ENCODE measurements around the gene HBE1. TPM values are rescaled to one million over a fixed set of nuclear protein-coding genes. Genes with fewer than 3 reads are reported as not detected.
"Not testable (repeated sequence)": the region's sequence is repeated elsewhere in the genome, so short reads cannot be mapped to it uniquely, and the experiment has no call there.

The HBE1 gene
- total RNA-seq, 1 donor from 2014 or later: not detected

DNA sequence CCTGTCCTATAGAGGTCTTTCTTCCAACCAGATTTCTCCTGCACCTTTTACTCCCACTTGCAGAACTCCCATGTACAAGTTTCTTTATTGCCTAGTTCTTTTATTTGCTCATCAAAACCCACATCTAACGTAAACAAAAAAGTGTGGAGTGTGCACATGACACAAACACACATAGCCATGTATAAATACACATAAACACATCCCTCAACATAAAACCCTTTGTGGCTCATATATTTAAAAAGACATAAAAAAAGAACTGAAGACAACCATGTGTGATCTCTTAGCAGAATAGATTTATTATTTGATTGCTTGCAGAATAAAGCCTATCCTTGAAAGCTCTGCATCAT lies 16.9 kb downstream of the HBE1 start:
- TF ChIP-seq CTCF (IDR thresholded peaks at IDR 0.05; ENCODE audit: insufficient read depth, low read length, poor library complexity, severe bottlenecking): no peak
- Histone ChIP-seq H3K36me3 (ENCODE audit: control insufficient read depth, insufficient read depth, low read length) (no peaks in the 10 kb centered on the region), H3K4me3 (ENCODE audit: low read depth, low read length) (no peak overlapping the region), H3K27me3 (ENCODE audit: control insufficient read depth, insufficient read depth, low read length) (no peaks in the 10 kb centered on the region)
- no peak for DNase-seq (ENCODE audit: low read depth)

GRCh38 chr11:5252192-5252918 lies 17.4 kb downstream of the HBE1 start:
- no peak for TF ChIP-seq CTCF (IDR thresholded peaks at IDR 0.05; ENCODE audit: insufficient read depth, low read length, poor library complexity, severe bottlenecking)
- Histone ChIP-seq H3K4me3 (ENCODE audit: low read depth, low read length) (no peak overlapping the region), H3K27me3 (ENCODE audit: control insufficient read depth, insufficient read depth, low read length) (no peaks in the 10 kb centered on the region), H3K36me3 (ENCODE audit: control insufficient read depth, insufficient read depth, low read length) (no peaks in the 10 kb centered on the region)
- no peak for DNase-seq (ENCODE audit: low read depth)

GRCh38 chr11:5251746-5252145 lies 18.0 kb downstream of the HBE1 start:
- TF ChIP-seq CTCF (IDR thresholded peaks at IDR 0.05; ENCODE audit: insufficient read depth, low read length, poor library complexity, severe bottlenecking): no peak
- no peaks in the 10 kb centered on the region for H3K36me3 ChIP-seq (ENCODE audit: control insufficient read depth, insufficient read depth, low read length)

DNA sequence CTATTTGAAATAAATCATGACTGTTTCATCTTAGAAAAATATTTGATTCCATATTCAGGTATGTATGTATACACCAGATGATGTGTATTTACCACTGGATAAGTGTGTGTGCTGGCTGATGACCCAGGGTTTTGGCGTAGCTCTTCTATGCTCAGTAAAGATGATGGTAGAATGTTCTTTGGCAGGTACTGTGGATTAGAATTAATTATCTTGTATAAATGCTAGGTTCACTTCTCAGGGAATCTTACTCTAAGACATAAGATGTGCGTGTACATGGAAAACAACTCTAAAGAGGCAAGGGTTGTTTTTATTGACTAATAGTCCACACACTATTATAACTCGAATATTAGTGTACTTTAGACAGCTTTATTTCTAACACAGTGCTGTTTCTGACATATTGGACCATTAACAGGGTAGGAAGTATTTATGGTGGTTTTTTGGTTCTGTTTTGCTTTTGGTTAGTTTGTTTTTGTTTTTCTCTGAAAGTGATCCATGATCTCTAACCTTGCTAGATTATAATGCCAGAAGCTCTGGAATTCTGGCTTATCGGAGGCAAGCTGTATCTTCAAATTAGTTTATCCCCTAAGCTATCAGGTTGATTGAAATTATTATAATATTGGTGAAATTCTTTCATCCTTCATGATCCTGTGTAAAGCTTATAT lies 19.1 kb downstream of the HBE1 start:
- no peak for TF ChIP-seq CTCF (IDR thresholded peaks at IDR 0.05; ENCODE audit: insufficient read depth, low read length, poor library complexity, severe bottlenecking)
- DNase-seq (ENCODE audit: low read depth): no peak
- Histone ChIP-seq H3K4me3 (ENCODE audit: low read depth, low read length) (no peak overlapping the region), H3K27me3 (ENCODE audit: control insufficient read depth, insufficient read depth, low read length) (no peaks in the 10 kb centered on the region), H3K36me3 (ENCODE audit: control insufficient read depth, insufficient read depth, low read length) (no peaks in the 10 kb centered on the region)

More at GRCh38 chr11:5251746-5252145, 18.0 kb downstream of the HBE1 start:
- DNase-seq (ENCODE audit: low read depth): no peak
- no peak overlapping the region for H3K4me3 ChIP-seq (ENCODE audit: low read depth, low read length)
- no peaks in the 10 kb centered on the region for H3K27me3 ChIP-seq (ENCODE audit: control insufficient read depth, insufficient read depth, low read length)

DNA sequence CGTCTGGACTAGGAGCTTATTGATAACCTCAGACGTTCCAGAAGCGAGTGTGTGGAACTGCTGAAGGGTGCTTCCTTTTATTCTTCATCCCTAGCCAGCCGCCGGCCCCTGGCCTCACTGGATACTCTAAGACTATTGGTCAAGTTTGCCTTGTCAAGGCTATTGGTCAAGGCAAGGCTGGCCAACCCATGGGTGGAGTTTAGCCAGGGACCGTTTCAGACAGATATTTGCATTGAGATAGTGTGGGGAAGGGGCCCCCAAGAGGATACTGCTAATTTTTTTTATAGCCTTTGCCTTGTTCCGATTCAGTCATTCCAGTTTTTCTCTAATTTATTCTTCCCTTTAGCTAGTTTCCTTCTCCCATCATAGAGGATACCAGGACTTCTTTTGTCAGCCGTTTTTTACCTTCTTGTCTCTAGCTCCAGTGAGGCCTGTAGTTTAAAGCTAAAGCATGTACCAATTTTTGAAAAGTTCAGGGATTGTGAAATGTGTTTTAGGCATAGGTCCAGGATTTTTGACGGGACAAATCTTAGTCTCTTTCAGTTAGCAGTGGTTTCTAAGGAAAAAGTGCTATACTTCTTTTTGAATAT lies 19.8 kb downstream of the HBE1 start, which contains the start of gene HBG1:
Gene HBG1 (minus strand): TSS at position 51 of the 590 bp plus-strand sequence. CDS start 53 bp downstream, outside the sequence.
- not testable (repeated sequence) for H3K36me3 ChIP-seq (ENCODE audit: control insufficient read depth, insufficient read depth, low read length); H3K4me3 ChIP-seq (ENCODE audit: low read depth, low read length); H3K27me3 ChIP-seq (ENCODE audit: control insufficient read depth, insufficient read depth, low read length)

GRCh38 chr11:5248498-5248897 lies 21.2 kb downstream of the HBE1 start:
- not testable (repeated sequence) for H3K27me3 ChIP-seq (ENCODE audit: control insufficient read depth, insufficient read depth, low read length); H3K4me3 ChIP-seq (ENCODE audit: low read depth, low read length); H3K36me3 ChIP-seq (ENCODE audit: control insufficient read depth, insufficient read depth, low read length); DNase-seq (ENCODE audit: low read depth)

More for the DNA sequence above, 19.8 kb downstream of the HBE1 start, which contains the start of gene HBG1:
- not testable (repeated sequence) for DNase-seq (ENCODE audit: low read depth)

Data from kidney epithelial cell (primary cell).